ENCODE data around the gene CENPX. TPM values are rescaled to one million over a fixed set of nuclear protein-coding genes. Genes with fewer than 3 reads are reported as not detected.
A peak's percentile ranks its signal among the peaks of the same experiment; 100 is the strongest.

The CENPX gene
- total RNA-seq, 2 donors from 2014 or later = 91.1 to 238 TPM

GRCh38 chr17:82028966-82029365, 6.3 kb upstream of the CENPX start:
- Histone ChIP-seq H3K9ac (ENCODE audit: low read depth in 2 of 2, low read length in 2 of 2) (no peak overlapping the region), H3K27me3 (no peaks in the 10 kb centered on the region), H3K4me3 (no peak overlapping the region), H3K36me3 (no peaks in the 10 kb centered on the region), H3K27ac (no peak overlapping the region), H3K4me1 (peaks cover 12% of the 10 kb centered on the region), H3K9me3 (no peaks in the 10 kb centered on the region)
- TF ChIP-seq CTCF (IDR thresholded peaks at IDR 0.05) = no peak
- intact Hi-C loops (cut with DNase I) = no loop called here
- DNase-seq = no peak

GRCh38 chr17:82028246-82028645, 5.6 kb upstream of the CENPX start:
- no peak for DNase-seq
- TF ChIP-seq CTCF (IDR thresholded peaks at IDR 0.05) = no peak
- intact Hi-C loops (cut with DNase I) = no loop called here
- H3K9me3 ChIP-seq = no peaks in the 10 kb centered on the region
- no peak overlapping the region for H3K4me3 ChIP-seq
- H3K27ac ChIP-seq = no peak overlapping the region
- no peaks in the 10 kb centered on the region for H3K27me3 ChIP-seq
- H3K9ac ChIP-seq (ENCODE audit: low read depth in 2 of 2, low read length in 2 of 2) = no peak overlapping the region
- H3K36me3 ChIP-seq = no peaks in the 10 kb centered on the region
- peaks cover 14% of the 10 kb centered on the region for H3K4me1 ChIP-seq

- H3K27ac ChIP-seq = no peak overlapping the region
- H3K27me3 ChIP-seq = no peaks in the 10 kb centered on the region
- H3K4me3 ChIP-seq = no peak overlapping the region
- no peak for DNase-seq
- intact Hi-C loops (cut with DNase I) = no loop called here
- peaks cover 23% of the 10 kb centered on the region for H3K4me1 ChIP-seq
- H3K9me3 ChIP-seq = no peaks in the 10 kb centered on the region
- H3K9ac ChIP-seq (ENCODE audit: low read depth in 2 of 2, low read length in 2 of 2) = no peak overlapping the region
- no peak for TF ChIP-seq CTCF (IDR thresholded peaks at IDR 0.05)
- no peaks in the 10 kb centered on the region for H3K36me3 ChIP-seq
Measured at GRCh38 chr17:82025401-82026107, 2.9 kb upstream of the CENPX start.

GRCh38 chr17:82024859-82025258, 2.2 kb upstream of the CENPX start:
- Histone ChIP-seq H3K4me3 (no peak overlapping the region), H3K4me1 (peaks cover 18% of the 10 kb centered on the region), H3K9me3 (no peaks in the 10 kb centered on the region), H3K27me3 (no peaks in the 10 kb centered on the region), H3K9ac (ENCODE audit: low read depth in 2 of 2, low read length in 2 of 2) (no peak overlapping the region), H3K36me3 (no peaks in the 10 kb centered on the region), H3K27ac (no peak overlapping the region)
- intact Hi-C loops (cut with DNase I) = no loop called here
- DNase-seq = no peak
- TF ChIP-seq CTCF (IDR thresholded peaks at IDR 0.05) = no peak

GRCh38 chr17:82023447-82024241, 966 bp upstream of the CENPX start:
- no peak for TF ChIP-seq CTCF (IDR thresholded peaks at IDR 0.05)
- H3K9ac ChIP-seq (ENCODE audit: low read depth in 2 of 2, low read length in 2 of 2) = peak overlapping the region; percentile 81
- no peaks in the 10 kb centered on the region for H3K36me3 ChIP-seq
- H3K27me3 ChIP-seq = no peaks in the 10 kb centered on the region
- DNase-seq = no peak
- intact Hi-C loops (cut with DNase I) = no loop called here
- no peak overlapping the region for H3K27ac ChIP-seq
- H3K4me1 ChIP-seq = peaks cover 17% of the 10 kb centered on the region
- H3K4me3 ChIP-seq = peak overlapping the region; percentile 77
- no peaks in the 10 kb centered on the region for H3K9me3 ChIP-seq

All from colonic mucosa (tissue), 4 donors.